Epidermal melanocyte (primary cell): ENCODE data around the gene PRRT1.

Source experiments
- DNase-seq: peaks from one replicate; pipeline ENCODE4 v3.0.0; 2011; ENCODE audit warnings: low spot score; ENCODE audit not compliant: insufficient read length

PRRT1 gene

DNA sequence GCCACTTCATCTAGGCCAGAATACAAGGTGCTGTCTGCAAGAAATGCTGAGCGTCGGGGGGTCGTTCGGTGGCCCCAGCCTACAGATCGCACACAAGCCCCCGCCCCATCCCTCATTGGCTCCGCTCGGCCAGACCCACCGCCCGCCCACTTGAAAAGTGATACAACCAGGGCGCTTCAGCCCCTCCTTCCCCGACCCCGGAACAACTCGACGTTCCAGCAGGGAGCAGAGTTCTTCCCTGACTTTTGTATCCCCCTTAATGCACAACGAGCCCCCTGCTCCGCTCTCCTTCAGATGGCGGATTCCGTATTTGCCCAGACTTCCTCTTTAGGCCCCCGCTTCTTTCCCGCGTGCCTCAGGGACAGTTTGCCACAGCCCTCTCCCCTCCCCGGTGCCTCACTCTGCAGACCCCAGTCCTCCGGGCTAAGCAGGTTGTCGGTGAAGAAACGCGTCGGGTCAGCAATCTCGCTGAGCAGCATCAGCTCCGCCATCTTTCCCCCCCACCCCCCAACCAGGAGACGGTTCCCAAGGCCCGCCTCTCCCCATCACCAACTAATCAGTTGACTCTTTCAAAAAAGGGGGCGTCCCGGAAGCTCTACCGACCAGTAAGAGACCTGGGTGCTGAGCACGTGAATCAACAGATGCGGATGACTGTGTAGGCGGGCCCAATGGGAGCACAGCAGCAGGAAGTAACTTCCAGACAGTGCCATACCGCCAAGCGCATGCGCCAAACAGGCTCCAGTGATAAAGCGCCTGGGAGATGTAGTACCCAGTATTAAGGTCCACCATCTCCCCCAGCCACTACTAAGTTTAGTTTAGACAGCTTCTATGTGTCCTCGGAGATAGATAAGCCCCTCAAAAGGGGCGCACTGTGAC lies 23.8 kb downstream of the PRRT1 start, which contains the start of gene ATF6B:
Gene ATF6B, minus strand, starts transcription at position 530 of the 876 bp plus-strand sequence. Its CDS starts 39 bp downstream, at position 491.
- peak; percentile 95 for DNase-seq

DNA sequence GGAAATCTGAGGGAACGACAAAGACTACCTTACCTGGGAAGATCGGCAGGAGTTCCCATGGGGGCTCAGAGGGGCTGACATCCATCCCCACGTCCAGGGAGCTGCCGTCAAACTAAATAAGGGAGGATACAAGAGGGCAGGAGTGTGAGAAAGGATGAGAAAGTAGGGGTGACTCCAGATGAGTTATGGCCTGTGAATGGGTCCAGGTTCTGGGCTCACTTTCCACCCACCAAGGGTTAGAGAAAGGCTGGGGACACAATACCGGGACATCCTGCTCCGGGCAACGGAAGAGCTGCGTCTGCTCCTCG lies 24.4 kb downstream of the PRRT1 start:
- DNase-seq: no peak

DNA sequence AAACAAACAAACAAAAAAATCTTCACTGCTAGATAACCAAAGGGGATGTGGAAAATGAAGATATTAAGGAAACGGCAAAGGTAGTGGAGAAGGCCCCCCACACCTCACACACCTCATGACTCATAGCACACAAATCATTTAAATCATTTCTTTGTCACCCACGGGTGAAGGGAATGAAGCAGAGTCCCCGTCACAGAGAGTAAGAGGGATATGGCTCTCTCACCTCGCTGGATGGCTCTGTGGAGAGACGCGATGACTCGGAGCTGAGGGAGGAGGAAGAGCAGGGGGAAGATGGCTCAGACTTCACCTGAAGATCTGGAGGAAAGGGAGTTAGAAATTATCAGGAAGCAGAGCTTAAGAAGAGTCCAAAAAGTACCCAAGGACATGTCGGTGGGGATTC lies 24.9 kb downstream of the PRRT1 start:
- no peak for DNase-seq

DNA sequence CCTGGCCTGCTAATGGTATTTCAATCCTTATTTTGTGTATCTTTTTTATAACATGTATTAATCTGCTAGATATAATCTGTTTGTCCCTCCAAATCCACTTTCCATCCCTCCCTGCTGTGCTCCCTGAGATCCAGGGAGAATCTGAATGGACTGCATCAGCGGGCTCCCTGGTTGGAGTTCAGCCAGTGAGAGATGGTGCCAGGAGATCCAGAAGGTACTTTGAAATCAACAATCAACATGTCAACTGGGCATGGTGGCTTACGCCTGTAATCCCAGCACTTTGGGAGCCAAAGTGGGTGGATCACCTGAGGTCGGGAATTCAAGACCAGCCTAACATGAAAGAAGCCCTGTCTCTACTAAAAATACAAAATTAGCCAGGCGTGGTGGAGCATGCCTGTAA lies 28.1 kb downstream of the PRRT1 start:
- no peak for DNase-seq

DNA sequence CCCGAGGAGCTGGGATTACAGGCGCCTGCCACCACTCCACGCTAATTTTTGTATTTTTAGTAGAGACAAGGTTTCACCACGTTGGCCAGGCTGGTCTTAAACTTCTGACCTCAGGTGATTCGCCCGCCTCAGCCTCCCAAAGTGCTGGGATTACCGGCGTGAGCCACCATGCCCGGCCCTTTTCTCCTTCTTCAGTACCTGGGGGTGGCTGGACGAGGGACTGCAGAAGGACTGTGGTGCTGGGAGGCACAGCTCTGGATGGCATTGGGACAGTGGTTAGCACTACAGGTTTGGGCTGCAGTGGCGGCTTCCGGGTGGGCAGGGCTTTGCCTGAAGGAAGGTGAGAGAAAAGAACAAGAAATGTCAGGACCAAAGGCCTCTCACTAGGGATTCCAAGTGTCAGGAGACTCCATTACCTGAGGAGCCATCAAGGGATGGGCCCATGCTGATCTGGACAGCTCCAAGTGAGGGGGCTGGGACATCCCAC lies 31.1 kb downstream of the PRRT1 start:
- DNase-seq: no peak

DNA sequence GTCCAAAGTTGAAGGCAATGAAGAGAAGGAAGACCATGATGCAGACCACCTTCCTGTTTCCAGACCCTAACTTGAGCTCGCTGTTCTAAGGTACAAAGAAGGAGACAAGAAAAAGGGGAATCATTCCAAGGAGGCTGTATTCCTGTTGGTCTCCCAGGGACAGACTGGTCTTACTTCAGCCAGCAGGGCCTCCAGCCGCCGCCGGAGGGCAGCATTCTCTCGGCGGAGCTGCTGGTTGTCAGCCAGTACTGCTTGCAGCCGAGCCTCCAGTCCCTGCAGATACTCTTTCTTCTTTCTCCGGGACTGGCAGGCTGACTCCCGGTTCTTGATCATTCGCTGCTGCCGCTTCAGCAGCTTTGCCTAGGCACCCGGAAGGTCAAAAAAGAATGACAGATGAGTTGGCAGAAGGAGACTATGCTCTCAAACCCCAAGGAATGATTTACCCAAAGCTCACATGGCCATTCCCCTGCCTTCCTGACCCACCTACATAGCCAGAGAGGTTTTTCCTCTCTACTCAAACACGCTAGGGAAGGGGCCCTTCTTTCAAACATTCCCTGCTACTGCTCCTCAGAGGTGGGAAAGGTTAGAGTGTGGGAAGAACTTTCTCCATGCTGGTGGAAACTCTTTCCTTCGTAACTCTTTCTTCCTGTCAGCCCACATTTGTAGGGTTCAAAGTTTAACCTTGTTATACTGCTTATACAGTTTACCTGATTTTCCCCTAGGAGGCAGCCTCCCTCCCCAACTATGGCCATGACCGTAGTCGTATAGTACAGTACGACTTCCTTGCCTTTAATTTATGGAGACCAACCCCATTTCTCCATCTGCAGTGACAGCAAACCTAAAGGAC lies 32.7 kb downstream of the PRRT1 start:
- peak; percentile 75 for DNase-seq

DNA sequence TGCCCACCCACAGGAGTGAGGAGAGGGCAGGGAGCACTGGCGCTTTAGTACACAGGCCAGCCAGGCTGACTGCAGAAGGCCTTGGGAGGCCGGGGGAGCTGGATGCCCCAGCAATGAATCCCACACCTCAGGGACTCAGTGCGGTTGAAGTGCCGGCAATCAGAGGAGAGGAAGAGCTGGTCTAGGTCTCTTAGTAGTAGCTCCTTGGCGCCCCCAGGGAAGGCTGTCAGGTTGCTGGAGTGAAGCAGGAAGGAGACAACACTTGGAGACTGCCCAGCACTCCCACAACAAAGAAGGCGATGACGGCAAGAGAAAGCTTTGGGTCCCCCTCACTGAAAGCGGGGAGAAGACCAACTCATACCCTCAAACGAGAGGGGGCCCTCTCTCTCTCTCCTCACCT lies 34.3 kb downstream of the PRRT1 start:
- no peak for DNase-seq

DNA sequence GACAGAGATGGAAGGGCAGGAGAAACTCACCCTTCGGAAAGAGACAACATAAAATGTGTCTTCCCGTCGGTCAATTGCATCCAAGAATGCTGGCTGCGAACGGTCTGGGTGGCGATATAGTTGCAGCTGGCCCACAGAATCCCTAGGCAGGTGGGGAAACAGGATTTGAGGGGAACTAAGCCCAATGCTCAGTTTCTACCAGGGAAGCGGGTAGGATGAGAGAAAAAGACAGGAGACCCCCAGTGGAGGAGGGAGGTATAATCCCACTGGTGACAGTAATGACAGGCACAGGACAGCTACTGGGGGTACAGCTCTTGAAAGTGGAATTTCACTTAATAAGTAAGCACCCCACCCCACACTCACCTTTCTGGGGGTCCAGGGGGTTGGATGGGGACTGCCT lies 35.1 kb downstream of the PRRT1 start:
- DNase-seq: no peak

DNA sequence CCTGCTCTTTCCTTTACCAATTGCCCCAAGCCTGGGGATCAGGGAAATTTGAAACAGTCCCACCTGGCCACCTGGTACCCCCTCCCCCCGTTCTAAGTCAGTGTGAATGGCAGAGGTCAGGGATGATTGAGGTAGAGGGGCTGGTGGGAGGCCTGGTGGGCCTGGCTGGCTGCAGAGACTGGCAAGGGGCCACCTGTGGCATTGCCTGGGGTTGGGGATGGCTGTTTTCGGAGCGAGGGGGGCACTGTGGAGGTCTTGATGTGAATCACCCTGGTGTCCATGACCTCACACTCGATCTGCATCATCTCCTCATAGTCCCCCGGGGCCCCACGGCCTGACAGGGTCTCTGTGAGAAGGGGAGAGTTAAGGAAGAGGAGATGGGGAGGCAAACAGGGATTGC lies 36.1 kb downstream of the PRRT1 start:
- DNase-seq: no peak

DNA sequence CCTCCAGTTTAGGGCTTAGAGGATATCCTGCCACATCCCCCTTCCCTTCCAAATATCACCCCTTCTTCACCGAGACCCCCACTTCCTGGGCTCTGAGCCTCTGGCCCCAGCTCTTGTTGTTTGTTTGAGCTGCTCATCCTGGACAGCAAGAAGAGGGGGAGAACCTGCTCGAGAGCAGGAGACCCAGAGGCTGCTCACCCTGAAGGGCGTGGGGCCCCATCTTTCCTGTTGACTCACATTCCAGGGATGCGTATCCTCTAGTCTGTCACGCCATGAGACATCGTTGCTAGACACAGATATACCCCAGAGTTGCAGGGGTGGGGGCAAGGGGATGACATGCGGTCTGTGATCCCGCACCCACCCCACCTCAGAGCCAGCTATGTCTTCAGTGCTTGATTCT lies 36.9 kb downstream of the PRRT1 start:
- no peak for DNase-seq

DNA sequence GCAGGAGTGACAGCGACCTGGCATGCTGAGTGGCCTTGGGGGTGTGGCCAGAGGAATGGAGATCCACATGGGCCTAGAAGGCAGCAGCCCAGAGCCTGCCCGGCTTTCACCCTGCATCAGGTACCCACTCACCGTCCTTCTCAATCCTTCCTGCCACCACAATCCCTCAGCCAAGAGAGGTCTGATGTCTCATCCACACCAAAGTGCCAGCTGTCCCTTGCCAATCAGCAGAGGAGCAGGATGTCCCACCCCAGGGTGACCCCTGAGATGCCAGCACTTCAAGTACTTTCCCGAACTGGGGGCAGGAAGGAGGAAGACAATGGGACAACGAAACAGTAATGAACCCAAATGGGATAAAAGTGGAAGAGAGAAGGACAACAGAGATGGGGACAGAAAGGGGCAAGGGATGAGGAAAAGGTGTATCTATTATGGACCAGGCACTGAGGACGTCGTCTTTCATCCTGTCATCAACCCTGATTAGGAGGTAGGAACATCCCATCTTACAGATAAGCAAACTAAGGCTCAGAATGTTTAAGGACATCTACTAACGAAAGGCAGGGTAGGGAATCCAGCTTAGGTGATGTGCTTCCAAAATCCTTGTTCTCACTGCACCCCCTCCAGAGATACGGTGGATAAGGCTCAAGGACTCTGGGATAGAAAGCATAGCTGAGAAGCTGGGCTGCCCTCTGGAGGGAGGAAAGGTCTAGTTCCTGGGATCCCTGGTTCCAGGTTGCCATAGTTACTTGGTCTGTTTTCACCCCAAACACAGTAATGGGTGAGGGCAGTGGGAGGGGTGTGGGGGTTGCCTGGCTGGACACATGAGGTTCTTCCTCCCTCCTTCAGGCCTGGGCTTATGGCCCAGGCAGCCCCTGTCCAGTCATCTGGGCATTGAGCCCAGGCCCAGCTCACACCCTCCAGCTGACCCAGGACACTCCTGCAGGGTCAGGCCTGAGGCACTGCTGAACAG lies 38.1 kb downstream of the PRRT1 start:
- DNase-seq: no peak

DNA sequence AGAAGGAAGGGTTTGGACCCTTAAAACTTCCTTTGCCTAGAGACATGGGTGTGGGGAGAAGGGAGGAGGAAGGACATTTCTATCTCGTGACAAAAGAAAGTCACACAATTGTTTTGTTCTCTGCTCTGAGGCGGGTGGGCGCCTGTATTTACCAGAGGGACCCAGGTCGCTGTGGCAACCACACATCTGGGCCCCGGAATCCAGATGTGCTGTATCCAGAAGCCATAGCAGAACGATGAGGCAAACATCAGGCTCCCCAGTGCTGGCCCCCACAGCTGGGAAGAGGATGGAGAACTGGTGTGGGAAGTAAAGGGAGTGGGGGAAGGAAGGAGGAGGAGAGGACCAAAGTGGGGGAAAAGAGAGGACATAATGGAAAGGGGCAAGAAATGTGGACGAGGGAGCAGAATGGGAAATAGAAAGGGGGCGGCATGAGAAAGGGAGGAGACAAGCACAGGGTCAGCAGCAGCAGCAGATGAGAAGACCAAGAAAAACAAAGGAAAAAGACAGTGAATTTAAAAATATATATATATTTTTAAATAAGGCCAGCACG lies 39.2 kb downstream of the PRRT1 start:
- DNase-seq: no peak

DNA sequence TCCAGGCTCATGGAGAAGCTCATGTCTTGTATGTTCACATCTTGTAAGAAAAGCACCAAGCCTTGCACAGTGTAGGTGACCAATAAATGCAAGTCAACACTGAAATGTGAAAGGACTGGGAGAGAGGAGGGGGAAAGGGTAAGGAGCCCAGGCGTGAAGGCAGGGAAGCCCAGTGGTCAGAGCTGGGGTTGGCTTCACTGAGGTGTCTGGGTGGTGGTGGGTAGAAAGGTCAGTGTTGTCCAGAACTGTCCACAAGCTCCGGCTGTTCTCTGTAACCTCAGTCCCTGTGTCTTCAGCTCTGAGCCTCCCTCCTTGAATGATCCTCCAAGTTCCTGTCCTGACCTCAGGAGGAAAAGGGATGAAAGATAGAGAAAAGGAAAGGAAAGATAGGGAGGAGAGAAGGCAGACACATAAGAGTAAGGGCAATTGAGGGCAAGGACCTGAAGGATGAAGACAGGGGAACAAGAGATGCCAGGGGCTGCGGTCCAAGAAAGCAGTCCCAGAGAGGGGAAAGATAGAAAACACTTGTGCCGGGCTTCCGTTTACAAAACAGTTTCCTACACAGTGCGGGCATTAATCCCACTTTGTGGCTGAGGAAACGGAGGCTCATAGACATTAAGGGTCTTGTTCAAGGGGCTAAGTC lies 40.2 kb downstream of the PRRT1 start:
- no peak for DNase-seq

DNA sequence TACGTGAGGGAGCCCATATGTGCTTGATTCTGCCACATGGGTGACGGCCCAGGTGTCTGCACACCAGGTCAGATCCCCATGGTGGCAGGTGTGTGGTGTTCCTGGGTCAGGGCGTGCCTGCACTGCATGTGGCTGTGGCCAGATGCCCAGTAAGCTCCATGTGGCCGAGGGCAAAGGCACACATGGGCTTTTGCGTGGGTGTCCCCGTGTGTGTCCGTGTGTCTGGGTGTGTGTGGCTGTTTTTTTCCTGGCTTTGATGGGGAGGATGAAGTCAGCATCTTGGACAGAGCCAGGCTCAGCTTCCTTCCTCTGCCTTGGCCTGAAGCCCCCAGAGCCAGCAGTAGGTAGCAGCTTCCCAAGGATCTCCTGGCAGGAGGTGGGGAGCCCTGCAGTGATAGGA lies 41.1 kb downstream of the PRRT1 start:
- no peak for DNase-seq

DNA sequence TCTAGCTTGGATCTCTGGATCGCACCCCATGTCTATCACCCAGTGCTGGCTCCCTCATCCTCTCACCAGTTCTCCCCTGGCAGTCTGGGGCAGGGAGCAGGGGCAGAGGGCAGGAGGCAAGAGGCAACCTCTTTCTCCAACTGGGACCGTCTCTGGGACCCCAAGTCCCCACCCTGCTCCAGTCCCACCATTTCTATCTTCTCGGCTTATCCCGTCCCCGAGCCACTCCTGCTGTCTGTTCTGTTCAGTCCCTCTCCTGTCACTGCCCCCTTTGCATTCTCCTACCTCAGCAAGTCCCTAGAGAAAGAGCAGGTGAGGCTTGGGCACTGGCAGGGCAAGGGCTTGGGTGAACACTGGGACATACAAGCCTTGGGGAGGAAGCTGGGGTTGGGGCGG lies 42.0 kb downstream of the PRRT1 start:
- DNase-seq: no peak

DNA sequence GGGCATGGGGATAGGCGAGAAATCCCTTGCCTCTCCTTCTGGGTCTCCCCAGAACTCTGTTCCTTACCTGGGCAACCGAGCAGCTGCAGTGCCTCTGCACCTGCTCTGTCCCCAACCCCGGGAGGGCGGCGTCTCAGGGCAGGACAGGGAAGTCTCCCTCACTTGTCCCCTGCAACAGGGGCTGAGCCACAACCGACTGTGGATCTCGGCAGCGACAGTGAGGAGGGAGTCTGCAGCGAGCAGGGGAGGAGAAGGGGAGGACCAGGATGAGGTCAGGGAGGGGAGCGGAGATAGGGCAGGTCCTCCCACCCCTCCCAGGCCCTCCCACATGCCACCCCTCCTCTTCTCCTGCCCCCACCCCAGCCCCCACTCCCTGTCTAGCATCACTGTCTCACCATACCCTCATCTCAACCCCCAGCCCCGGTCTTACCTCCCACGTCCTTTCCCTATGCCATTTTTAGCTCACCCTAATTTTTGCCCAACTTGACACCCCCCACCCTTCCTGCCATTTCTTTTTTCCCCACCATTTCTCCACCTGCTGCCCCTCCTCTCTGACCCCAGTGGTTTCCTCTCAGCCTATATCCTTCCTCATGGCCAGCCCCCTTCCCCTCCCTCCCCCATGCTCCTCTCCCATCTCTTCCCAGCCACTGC lies 42.5 kb downstream of the PRRT1 start, which contains the start of gene TNXB:
Gene TNXB, minus strand, starts transcription at position 225 of the 651 bp plus-strand sequence. CDS start 11,140 bp downstream, outside the sequence.
- no peak for DNase-seq

DNA sequence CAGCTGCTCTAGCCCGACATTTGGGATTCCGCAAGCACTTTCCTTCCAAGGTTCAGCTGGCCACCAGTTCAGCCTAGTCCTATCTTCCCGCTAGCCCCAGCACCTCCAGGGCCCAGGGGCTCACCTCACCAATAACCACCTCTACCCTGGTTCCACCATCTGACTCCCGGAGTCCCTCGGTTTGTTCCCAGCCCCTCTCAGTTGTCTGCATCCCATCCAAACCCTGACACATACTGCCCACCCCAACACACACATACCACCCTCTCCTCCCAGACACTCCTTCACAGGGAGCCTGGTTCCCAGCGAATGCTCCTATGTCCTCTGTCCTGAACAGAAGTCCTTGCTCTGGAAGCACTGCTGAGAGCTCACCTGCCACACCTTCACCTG lies 43.0 kb downstream of the PRRT1 start:
- no peak for DNase-seq

DNA sequence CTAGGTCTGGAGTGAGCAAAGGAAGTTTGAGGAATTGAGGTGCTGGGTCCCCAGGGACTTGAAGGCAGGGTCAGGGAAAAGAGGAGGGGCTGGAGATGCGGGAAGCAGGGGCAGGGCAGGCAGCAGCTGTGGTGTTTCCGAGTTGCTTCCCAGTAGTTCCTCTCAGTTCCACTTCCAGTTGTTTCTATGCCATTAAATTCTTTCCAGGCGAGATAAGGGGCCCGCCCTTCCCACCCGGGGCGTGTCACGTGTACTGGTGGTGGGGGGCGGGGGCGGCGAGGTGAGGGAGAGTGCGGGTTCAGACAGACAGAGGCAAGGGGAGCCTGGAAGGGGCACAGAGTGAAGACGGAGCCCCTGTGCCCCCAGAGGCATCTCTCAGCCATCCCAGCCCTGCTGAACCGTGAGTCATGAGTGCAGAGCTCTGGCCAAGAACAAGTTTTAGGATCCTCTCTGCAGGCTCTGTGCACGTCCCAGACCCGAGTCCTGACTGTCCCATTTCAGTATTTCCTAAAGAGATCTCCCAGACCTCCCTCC lies 43.6 kb downstream of the PRRT1 start:
- no peak for DNase-seq

DNA sequence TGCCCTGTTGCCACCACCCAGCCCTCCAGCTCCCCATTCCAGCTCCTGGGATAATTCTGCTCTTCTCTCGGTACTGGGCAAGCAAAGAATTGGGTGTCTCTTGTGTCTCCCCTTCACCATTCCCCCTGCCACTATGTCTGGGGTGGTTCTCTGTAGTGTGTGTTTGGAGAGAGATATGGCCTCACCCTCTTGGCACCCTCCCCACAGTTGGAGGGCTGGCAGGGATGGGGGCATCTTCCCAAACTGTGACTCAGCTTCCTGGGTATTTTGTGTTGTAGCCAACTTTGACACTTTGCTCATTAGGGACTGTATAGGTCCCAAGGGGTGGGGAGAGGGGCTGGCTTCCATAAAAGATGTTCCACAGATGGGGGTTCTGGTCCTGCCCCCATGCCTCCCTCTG lies 44.3 kb downstream of the PRRT1 start:
- DNase-seq: no peak

DNA sequence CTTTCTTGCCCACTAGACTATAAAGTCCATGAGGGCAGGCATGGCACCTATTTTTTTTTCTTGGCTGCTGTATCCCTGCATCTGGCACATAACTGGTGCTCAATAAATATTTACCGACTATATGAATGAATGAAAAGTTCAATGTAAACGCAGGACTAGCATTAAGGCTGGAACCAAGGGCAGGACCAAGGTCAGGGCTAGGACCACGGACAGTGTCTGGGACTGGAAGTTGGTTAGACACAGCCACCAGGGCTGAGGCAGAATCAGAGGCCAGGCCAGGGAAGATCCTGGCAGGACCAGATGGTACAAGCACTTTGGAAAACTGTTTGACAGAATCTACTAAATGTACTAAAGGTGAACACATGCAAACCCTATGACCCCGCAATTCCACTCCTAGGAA lies 46.3 kb downstream of the PRRT1 start:
- DNase-seq: no peak
